RWPE2 (cell line): ENCODE results near the gene FBLIM1.

Experiments used
- ATAC-seq: fragments of 200-7000 bp; cut with Tn5 transposase; 3 replicates; pipeline ENCODE4 v1.9.1; 2021; ENCODE audit warnings: low read depth
- DNase-seq: peaks from one replicate; pipeline ENCODE4 v3.0.0-alpha.2; 2020; ENCODE audit warnings: low spot score
- H3K27ac ChIP-seq: fragments of 450-650 bp; 2 replicates; pipeline ENCODE4 v1.5.1; 2017; ENCODE audit warnings: mild to moderate bottlenecking; ENCODE audit not compliant: poor library complexity, severe bottlenecking
- H3K27me3 ChIP-seq: fragments of 250-450 bp; sonication (Bioruptor Pico); 2 replicates; pipeline ENCODE4 v1.5.1; 2021; ENCODE audit warnings: mild to moderate bottlenecking, moderate library complexity; ENCODE audit not compliant: insufficient read depth, poor library complexity, severe bottlenecking
- H3K36me3 ChIP-seq: fragments of 250-450 bp; sonication (Bioruptor Pico); 2 replicates; pipeline ENCODE4 v1.5.1; 2020; ENCODE audit warnings: low read depth, mild to moderate bottlenecking, moderate library complexity
- H3K4me1 ChIP-seq: fragments of 250-450 bp; sonication (Bioruptor Pico); 2 replicates; pipeline ENCODE4 v1.5.1; 2021; ENCODE audit warnings: mild to moderate bottlenecking, moderate library complexity; ENCODE audit not compliant: insufficient read depth, poor library complexity, severe bottlenecking
- H3K4me3 ChIP-seq: fragments of 250-450 bp; sonication (Bioruptor Pico); 2 replicates; pipeline ENCODE4 v1.5.1; 2021; ENCODE audit warnings: mild to moderate bottlenecking, moderate library complexity; ENCODE audit not compliant: severe bottlenecking
- H3K9me3 ChIP-seq: fragments of 250-450 bp; sonication (Bioruptor Pico); 2 replicates; pipeline ENCODE4 v1.5.1; 2021; ENCODE audit warnings: mild to moderate bottlenecking, moderate library complexity; ENCODE audit not compliant: severe bottlenecking
- TF ChIP-seq, protein P1 (sequence below): fragments of 450-650 bp; IDR thresholded peaks from one replicate; pipeline ENCODE4 v1.5.1; 2017; ENCODE audit warnings: mild to moderate bottlenecking, moderate library complexity; ENCODE audit not compliant: poor library complexity, severe bottlenecking

The FBLIM1 gene

DNA sequence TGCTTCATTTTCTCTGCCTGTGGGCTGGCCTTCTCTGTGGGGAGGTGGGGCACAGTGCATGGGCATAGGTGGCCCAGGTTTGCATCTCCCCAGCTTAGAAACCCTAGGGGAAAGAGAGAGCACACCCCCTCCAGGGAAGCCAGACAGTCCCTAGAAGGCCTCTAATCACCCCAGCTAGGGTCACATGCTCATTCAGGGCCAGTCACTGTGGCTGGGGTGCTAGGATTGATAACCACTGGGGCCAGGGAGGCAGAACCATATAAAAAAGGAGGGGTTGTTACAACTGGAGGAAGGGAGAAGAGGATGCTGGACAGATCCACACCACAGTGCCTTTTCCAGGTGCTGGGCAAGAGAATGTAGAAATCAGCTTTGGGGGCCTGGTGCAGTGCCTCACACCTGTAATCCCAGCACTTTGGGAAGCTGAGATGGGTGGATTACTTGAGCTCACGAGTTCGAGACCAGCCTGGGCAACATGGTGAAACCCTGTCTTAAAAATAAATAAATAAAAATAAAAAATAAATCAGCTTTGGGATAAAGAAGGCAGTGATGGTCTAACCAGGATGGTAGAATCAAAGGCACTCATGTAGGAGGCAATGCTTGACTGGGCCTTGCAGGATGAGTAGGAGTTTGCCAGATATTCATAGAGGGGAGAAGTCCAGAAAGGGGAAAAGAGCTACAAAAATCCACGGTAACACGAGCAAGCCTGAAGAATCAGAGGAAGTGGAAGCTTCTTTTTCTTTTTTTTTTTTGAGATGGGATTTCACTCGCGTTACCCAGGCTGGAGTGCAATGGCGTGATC lies 19.5 kb downstream of the FBLIM1 start:
- DNase-seq = no peak
- Histone ChIP-seq H3K9me3 (no peaks in the 10 kb centered on the region), H3K4me1 (no peaks in the 10 kb centered on the region)

DNA sequence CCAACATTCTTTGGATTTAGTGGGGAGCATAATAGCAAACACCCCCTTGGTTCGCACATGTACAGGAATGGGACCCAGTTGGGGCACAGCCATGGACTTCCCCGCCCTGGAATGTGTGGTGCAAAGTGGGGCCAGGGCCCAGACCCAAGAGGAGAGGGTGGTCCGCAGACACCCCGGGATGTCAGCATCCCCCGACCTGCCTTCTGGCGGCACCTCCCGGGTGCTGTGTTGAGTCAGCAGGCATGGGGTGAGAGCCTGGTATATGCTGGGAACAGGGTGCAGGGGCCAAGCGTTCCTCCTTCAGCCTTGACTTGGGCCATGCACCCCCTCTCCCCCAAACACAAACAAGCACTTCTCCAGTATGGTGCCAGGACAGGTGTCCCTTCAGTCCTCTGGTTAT lies 27.1 kb downstream of the FBLIM1 start:
- H3K9me3 ChIP-seq = no peaks in the 10 kb centered on the region
- peaks cover 33% of the 10 kb centered on the region for H3K4me1 ChIP-seq
- TF ChIP-seq, protein P1, sequence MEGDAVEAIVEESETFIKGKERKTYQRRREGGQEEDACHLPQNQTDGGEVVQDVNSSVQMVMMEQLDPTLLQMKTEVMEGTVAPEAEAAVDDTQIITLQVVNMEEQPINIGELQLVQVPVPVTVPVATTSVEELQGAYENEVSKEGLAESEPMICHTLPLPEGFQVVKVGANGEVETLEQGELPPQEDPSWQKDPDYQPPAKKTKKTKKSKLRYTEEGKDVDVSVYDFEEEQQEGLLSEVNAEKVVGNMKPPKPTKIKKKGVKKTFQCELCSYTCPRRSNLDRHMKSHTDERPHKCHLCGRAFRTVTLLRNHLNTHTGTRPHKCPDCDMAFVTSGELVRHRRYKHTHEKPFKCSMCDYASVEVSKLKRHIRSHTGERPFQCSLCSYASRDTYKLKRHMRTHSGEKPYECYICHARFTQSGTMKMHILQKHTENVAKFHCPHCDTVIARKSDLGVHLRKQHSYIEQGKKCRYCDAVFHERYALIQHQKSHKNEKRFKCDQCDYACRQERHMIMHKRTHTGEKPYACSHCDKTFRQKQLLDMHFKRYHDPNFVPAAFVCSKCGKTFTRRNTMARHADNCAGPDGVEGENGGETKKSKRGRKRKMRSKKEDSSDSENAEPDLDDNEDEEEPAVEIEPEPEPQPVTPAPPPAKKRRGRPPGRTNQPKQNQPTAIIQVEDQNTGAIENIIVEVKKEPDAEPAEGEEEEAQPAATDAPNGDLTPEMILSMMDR = no peak
- H3K27me3 ChIP-seq = no peaks in the 10 kb centered on the region
- ATAC-seq = no peak
- H3K4me3 ChIP-seq = no peak overlapping the region
- H3K36me3 ChIP-seq = peaks cover 57% of the 10 kb centered on the region
- DNase-seq = no peak
- H3K27ac ChIP-seq = peak overlapping the region; percentile 86

More for the DNA sequence above, 19.5 kb downstream of the FBLIM1 start:
- Histone ChIP-seq H3K27ac (no peak overlapping the region), H3K27me3 (no peaks in the 10 kb centered on the region), H3K4me3 (no peak overlapping the region), H3K36me3 (peaks cover 100% of the 10 kb centered on the region)
- TF ChIP-seq, protein P1 = no peak
- ATAC-seq = peak; percentile 24; the same call in 2 of the 3 replicates

DNA sequence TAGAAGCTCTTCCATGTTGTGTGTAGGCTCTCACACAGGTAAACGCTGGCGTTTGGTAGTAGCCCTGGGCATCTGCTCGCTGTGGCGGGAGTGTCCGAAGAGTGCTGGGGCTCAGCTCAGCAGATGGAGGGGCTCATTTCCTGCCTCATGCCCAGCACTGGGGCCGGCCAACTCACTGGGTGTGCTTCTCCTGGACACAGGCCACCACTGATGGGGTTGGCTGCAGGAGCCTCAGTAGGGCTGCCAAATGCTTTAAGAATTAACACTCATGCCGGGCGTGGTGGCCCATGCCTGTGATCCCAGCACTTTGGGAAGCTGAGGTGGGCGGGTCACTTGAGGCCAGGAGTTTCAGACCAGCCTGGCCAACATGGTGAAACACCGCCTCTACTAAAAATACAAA lies 28.0 kb downstream of the FBLIM1 start:
- Histone ChIP-seq H3K27me3 (no peaks in the 10 kb centered on the region), H3K4me3 (no peak overlapping the region), H3K36me3 (peaks cover 48% of the 10 kb centered on the region), H3K9me3 (no peaks in the 10 kb centered on the region), H3K4me1 (peaks cover 33% of the 10 kb centered on the region), H3K27ac (peak overlapping the region; percentile 86)
- DNase-seq (peak; percentile 74), ATAC-seq (peak; percentile 35)
- TF ChIP-seq, protein P1 = no peak

DNA sequence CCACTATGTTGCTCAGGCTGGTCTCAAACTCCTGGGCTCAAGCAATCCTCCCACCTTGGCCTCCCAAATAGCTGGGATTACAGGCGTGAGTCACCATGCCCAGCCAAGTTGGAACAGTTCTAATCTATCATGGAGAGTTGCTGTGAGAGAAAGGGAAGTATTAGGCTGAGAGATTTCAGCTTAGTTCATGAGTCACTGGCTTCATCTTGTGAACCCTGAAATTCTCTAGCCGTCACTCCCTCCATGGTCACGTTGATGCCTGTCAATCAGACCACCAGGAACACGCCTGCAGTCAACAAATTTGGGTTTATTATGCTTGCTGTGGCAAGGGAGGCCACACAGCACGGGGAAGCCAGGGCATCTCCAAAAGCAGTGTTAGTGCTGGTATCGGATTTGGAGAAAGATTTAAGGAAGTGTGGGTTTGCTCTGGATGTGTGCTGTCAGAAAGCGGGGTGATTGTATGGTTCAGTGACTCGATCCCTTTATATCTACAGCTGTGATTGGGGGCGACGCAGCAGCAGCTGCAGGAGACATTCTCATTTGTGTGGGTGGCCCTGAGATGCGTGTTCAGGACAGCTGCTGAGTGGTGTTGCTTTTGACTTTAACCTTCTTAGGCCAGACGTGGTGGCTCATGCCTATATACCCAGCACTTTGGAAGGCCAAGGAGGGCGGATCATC lies 30.2 kb downstream of the FBLIM1 start:
- DNase-seq (no peak), ATAC-seq (peak; percentile 48)
- Histone ChIP-seq H3K9me3 (no peaks in the 10 kb centered on the region), H3K27me3 (no peaks in the 10 kb centered on the region), H3K4me3 (no peak overlapping the region), H3K27ac (peak overlapping the region; percentile 86), H3K36me3 (peaks cover 28% of the 10 kb centered on the region), H3K4me1 (peaks cover 33% of the 10 kb centered on the region)
- TF ChIP-seq, protein P1 = no peak
